ENCODE results near the gene WDR45B.

WDR45B gene

GRCh38 chr17:82686366-82687324 lies 38.4 kb upstream of the WDR45B start:
- no peak overlapping the region for H3K9ac ChIP-seq (ENCODE audit: low read length)
- H2BK12ac ChIP-seq (ENCODE audit: low read length in 2 of 2) = no peak overlapping the region
- H3K4ac ChIP-seq (ENCODE audit: low read depth in 1 of 2, low read length in 2 of 2) = no peak overlapping the region
- H3K18ac ChIP-seq (ENCODE audit: low read depth in 1 of 2, low read length in 2 of 2) = peak overlapping the region in 1 of 2 experiments; percentile 18
- no peak overlapping the region for H4K8ac ChIP-seq (ENCODE audit: low read length)
- peak overlapping the region; percentile 1 for H2BK5ac ChIP-seq (ENCODE audit: low read depth, low read length, poor library complexity, severe bottlenecking)
- no peaks in the 10 kb centered on the region for H3K27me3 ChIP-seq (ENCODE audit: control insufficient read depth in 1 of 2, insufficient read depth in 1 of 2, low read length in 2 of 2)
- peaks cover 29% of the 10 kb centered on the region for H3K4me1 ChIP-seq (ENCODE audit: control insufficient read depth, insufficient read depth, low read depth, low read length)
- H2AK5ac ChIP-seq (ENCODE audit: low read length, severe bottlenecking) = peak overlapping the region; percentile 66
- H3K4me3 ChIP-seq (ENCODE audit: insufficient read depth in 1 of 2, low read depth in 1 of 2, low read length in 2 of 2) = no peak overlapping the region
- H2AFZ ChIP-seq (ENCODE audit: low read depth, low read length) = no peak overlapping the region
- H3K23ac ChIP-seq (ENCODE audit: low read length in 2 of 2) = no peak overlapping the region
- H3K4me2 ChIP-seq (ENCODE audit: low read length, poor library complexity, severe bottlenecking) = no peak overlapping the region
- WGBS = 91% methylated on average over 18 of the region's 19 CpGs
- no peak overlapping the region for H4K91ac ChIP-seq (ENCODE audit: low read length)
- no peak overlapping the region for H3K14ac ChIP-seq (ENCODE audit: low read length in 2 of 2)
- DNase-seq = no peak
- peak overlapping the region; percentile 74 for H3K27ac ChIP-seq (ENCODE audit: low read length, poor library complexity, severe bottlenecking)
- peaks cover 12% of the 10 kb centered on the region for H3K79me1 ChIP-seq (replicated peaks; ENCODE audit: low read length, poor library complexity, severe bottlenecking)
- no peak overlapping the region for H2BK120ac ChIP-seq (ENCODE audit: low read depth, low read length)
- H2BK15ac ChIP-seq (ENCODE audit: low read depth, poor library complexity, severe bottlenecking) = no peak overlapping the region
- peaks cover 0 to 21% of the 10 kb centered on the region in 2 experiments for H3K36me3 ChIP-seq (ENCODE audit: control insufficient read depth in 1 of 2, insufficient read depth in 2 of 2, low read depth in 1 of 2, low read length in 2 of 2)
- H3K9me3 ChIP-seq (ENCODE audit: control insufficient read depth, low read length) = peaks cover 4% of the 10 kb centered on the region

DNA sequence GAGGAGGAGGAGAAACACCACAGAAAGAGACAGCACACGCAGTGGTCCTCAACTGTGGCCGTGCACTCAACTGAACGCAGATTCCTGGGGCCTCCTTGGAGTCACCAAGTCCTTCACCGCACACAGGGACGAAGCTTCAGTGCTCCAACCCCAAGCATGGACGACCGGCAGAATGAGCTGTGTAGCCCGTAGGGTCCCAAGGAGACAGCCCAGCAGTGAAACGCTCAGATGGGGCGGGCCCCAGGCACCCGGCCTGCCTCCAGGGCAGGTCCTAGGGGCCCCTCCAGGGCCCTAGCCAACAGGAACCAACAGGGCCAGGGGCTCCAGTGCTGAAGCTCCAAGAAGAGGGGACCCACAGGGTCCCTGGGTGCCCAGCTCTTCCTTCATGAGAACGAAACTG lies 37.0 kb upstream of the WDR45B start:
- Histone ChIP-seq H3K4me3 (ENCODE audit: insufficient read depth in 1 of 2, low read depth in 1 of 2, low read length in 2 of 2) (no peak overlapping the region), H3K27me3 (ENCODE audit: control insufficient read depth in 1 of 2, insufficient read depth in 1 of 2, low read length in 2 of 2) (no peaks in the 10 kb centered on the region), H3K18ac (ENCODE audit: low read depth in 1 of 2, low read length in 2 of 2) (no peak overlapping the region), H3K36me3 (ENCODE audit: control insufficient read depth in 1 of 2, insufficient read depth in 2 of 2, low read depth in 1 of 2, low read length in 2 of 2) (peaks cover 0 to 12% of the 10 kb centered on the region in 2 experiments), H3K4me2 (ENCODE audit: low read length, poor library complexity, severe bottlenecking) (no peak overlapping the region), H4K91ac (ENCODE audit: low read length) (no peak overlapping the region), H3K9me3 (ENCODE audit: control insufficient read depth, low read length) (peaks cover 10% of the 10 kb centered on the region), H2BK12ac (ENCODE audit: low read length in 2 of 2) (no peak overlapping the region), H3K79me1 (replicated peaks; ENCODE audit: low read length, poor library complexity, severe bottlenecking) (peaks cover 14% of the 10 kb centered on the region), H3K23ac (ENCODE audit: low read length in 2 of 2) (no peak overlapping the region), H3K4ac (ENCODE audit: low read depth in 1 of 2, low read length in 2 of 2) (no peak overlapping the region), H2BK120ac (ENCODE audit: low read depth, low read length) (no peak overlapping the region), H2BK5ac (ENCODE audit: low read depth, low read length, poor library complexity, severe bottlenecking) (no peak overlapping the region), H2BK15ac (ENCODE audit: low read depth, poor library complexity, severe bottlenecking) (no peak overlapping the region), H3K27ac (ENCODE audit: low read length, poor library complexity, severe bottlenecking) (no peak overlapping the region), H2AFZ (ENCODE audit: low read depth, low read length) (no peak overlapping the region), H2AK5ac (ENCODE audit: low read length, severe bottlenecking) (peak overlapping the region; percentile 35), H3K14ac (ENCODE audit: low read length in 2 of 2) (no peak overlapping the region), H3K4me1 (ENCODE audit: control insufficient read depth, insufficient read depth, low read depth, low read length) (peaks cover 29% of the 10 kb centered on the region), H4K8ac (ENCODE audit: low read length) (no peak overlapping the region), H3K9ac (ENCODE audit: low read length) (no peak overlapping the region)
- 89% methylated on average over 12 of the region's 12 CpGs for WGBS
- DNase-seq = no peak

DNA sequence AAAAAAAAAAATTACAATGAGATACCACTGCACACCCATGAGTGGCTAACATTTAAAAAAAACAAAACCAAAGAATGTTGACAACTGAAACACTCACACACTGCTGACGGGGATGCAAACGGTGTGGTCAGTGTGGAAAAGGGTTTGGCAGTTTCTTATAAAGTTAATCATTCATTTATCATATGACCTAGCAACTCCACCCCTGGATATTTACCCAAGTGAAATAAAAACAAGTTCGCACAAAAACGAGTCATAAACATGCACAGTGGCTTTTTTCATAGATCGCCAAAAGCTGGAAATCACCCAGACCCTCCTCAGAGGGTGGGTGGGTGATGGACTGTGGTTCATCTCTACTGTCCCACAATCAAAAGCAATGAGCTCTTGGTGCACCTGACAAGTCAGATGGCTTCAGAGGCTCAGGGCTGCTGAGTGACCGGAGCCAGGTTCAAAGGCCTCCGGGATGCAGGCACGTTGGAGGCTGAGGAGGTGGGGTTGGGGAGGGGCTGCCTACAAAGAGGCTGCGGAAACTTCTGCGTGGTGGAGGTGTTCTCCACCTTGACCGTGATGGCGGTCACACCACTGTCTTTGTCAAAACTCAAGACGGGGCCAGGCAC lies 36.1 kb upstream of the WDR45B start:
- Histone ChIP-seq H3K4me3 (ENCODE audit: insufficient read depth in 1 of 2, low read depth in 1 of 2, low read length in 2 of 2) (no peak overlapping the region), H3K27ac (ENCODE audit: low read length, poor library complexity, severe bottlenecking) (no peak overlapping the region), H3K9me3 (ENCODE audit: control insufficient read depth, low read length) (peaks cover 10% of the 10 kb centered on the region), H3K14ac (ENCODE audit: low read length in 2 of 2) (no peak overlapping the region), H4K91ac (ENCODE audit: low read length) (no peak overlapping the region), H3K23ac (ENCODE audit: low read length in 2 of 2) (no peak overlapping the region), H2AFZ (ENCODE audit: low read depth, low read length) (no peak overlapping the region), H3K18ac (ENCODE audit: low read depth in 1 of 2, low read length in 2 of 2) (no peak overlapping the region), H2BK120ac (ENCODE audit: low read depth, low read length) (no peak overlapping the region), H3K4ac (ENCODE audit: low read depth in 1 of 2, low read length in 2 of 2) (no peak overlapping the region), H3K4me2 (ENCODE audit: low read length, poor library complexity, severe bottlenecking) (no peak overlapping the region), H3K36me3 (ENCODE audit: control insufficient read depth in 1 of 2, insufficient read depth in 2 of 2, low read depth in 1 of 2, low read length in 2 of 2) (peaks cover 0 to 16% of the 10 kb centered on the region in 2 experiments), H2AK5ac (ENCODE audit: low read length, severe bottlenecking) (no peak overlapping the region), H2BK12ac (ENCODE audit: low read length in 2 of 2) (no peak overlapping the region), H4K8ac (ENCODE audit: low read length) (no peak overlapping the region), H2BK15ac (ENCODE audit: low read depth, poor library complexity, severe bottlenecking) (no peak overlapping the region), H3K79me1 (replicated peaks; ENCODE audit: low read length, poor library complexity, severe bottlenecking) (peaks cover 17% of the 10 kb centered on the region), H3K4me1 (ENCODE audit: control insufficient read depth, insufficient read depth, low read depth, low read length) (peaks cover 31% of the 10 kb centered on the region), H3K27me3 (ENCODE audit: control insufficient read depth in 1 of 2, insufficient read depth in 1 of 2, low read length in 2 of 2) (no peaks in the 10 kb centered on the region), H3K9ac (ENCODE audit: low read length) (no peak overlapping the region), H2BK5ac (ENCODE audit: low read depth, low read length, poor library complexity, severe bottlenecking) (no peak overlapping the region)
- WGBS = 89% methylated on average over 8 of the region's 13 CpGs
- no peak for DNase-seq

GRCh38 chr17:82683534-82683933 lies 35.3 kb upstream of the WDR45B start:
- Histone ChIP-seq H3K4me1 (ENCODE audit: control insufficient read depth, insufficient read depth, low read depth, low read length) (peaks cover 28% of the 10 kb centered on the region), H3K27ac (ENCODE audit: low read length, poor library complexity, severe bottlenecking) (no peak overlapping the region), H3K4me3 (ENCODE audit: insufficient read depth in 1 of 2, low read depth in 1 of 2, low read length in 2 of 2) (no peak overlapping the region), H3K4me2 (ENCODE audit: low read length, poor library complexity, severe bottlenecking) (no peak overlapping the region), H3K14ac (ENCODE audit: low read length in 2 of 2) (no peak overlapping the region), H3K18ac (ENCODE audit: low read depth in 1 of 2, low read length in 2 of 2) (no peak overlapping the region), H3K9ac (ENCODE audit: low read length) (no peak overlapping the region), H4K8ac (ENCODE audit: low read length) (no peak overlapping the region), H2BK5ac (ENCODE audit: low read depth, low read length, poor library complexity, severe bottlenecking) (no peak overlapping the region), H3K27me3 (ENCODE audit: control insufficient read depth in 1 of 2, insufficient read depth in 1 of 2, low read length in 2 of 2) (no peaks in the 10 kb centered on the region), H2BK12ac (ENCODE audit: low read length in 2 of 2) (no peak overlapping the region), H4K91ac (ENCODE audit: low read length) (no peak overlapping the region), H3K23ac (ENCODE audit: low read length in 2 of 2) (no peak overlapping the region), H3K9me3 (ENCODE audit: control insufficient read depth, low read length) (peaks cover 10% of the 10 kb centered on the region), H3K79me1 (replicated peaks; ENCODE audit: low read length, poor library complexity, severe bottlenecking) (peaks cover 14% of the 10 kb centered on the region), H2BK120ac (ENCODE audit: low read depth, low read length) (no peak overlapping the region), H3K36me3 (ENCODE audit: control insufficient read depth in 1 of 2, insufficient read depth in 2 of 2, low read depth in 1 of 2, low read length in 2 of 2) (peaks cover 0 to 12% of the 10 kb centered on the region in 2 experiments), H3K4ac (ENCODE audit: low read depth in 1 of 2, low read length in 2 of 2) (no peak overlapping the region), H2BK15ac (ENCODE audit: low read depth, poor library complexity, severe bottlenecking) (no peak overlapping the region), H2AK5ac (ENCODE audit: low read length, severe bottlenecking) (no peak overlapping the region), H2AFZ (ENCODE audit: low read depth, low read length) (no peak overlapping the region)
- no peak for DNase-seq
- WGBS = 78% methylated on average over 1 of the region's 1 CpG

All from mesenchymal stem cell (in vitro differentiated cells and primary cell).